ENCODE data around the gene SLC45A1. TPM values are rescaled to one million over a fixed set of nuclear protein-coding genes. Genes with fewer than 3 reads are reported as not detected.

Gene SLC45A1
- total and polyA plus RNA-seq, 9 of the 15 experiments (the other 6 are each of a cell fraction or from before 2014, with no cell fraction given), result not detected

DNA sequence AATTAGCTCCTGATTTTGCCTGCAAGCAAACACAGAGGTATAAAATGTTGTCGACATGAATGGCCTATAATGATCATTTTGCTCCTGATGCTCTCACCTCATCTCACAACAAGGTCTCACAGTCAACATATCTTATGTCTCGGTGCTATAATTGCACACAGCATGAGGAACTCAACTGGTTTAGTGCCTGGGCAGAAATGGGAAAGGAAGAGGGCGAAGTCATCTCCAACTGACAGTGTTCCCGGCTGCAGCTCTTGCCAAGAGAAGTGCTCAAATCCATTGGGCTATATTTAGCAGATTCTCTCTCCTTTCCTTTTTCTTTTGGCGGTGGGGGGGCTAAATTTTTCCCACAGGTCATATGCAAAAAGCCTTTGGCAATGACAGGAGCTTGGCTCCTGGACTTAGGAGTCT, 53.0 kb downstream of the SLC45A1 start (continued):
- TF ChIP-seq ETS1 (conservative IDR thresholded peaks at IDR 0.05; ENCODE audit: control insufficient read depth, low read depth, low read length), result no peak
- TF ChIP-seq, protein P1, sequence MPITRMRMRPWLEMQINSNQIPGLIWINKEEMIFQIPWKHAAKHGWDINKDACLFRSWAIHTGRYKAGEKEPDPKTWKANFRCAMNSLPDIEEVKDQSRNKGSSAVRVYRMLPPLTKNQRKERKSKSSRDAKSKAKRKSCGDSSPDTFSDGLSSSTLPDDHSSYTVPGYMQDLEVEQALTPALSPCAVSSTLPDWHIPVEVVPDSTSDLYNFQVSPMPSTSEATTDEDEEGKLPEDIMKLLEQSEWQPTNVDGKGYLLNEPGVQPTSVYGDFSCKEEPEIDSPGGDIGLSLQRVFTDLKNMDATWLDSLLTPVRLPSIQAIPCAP (CRISPR knock-in tag; IDR thresholded peaks at IDR 0.05; ENCODE audit: borderline replicate concordance), result no peak
- no peak for TF ChIP-seq JUN (IDR thresholded peaks at IDR 0.05; ENCODE audit: borderline replicate concordance, low read depth, low read length)
- no peak for TF ChIP-seq JUN (CRISPR knock-in tag; IDR thresholded peaks at IDR 0.05; ENCODE audit: borderline replicate concordance)
- TF ChIP-seq SAFB2 (IDR thresholded peaks at IDR 0.05; ENCODE audit: borderline replicate concordance, low read depth, low read length, severe bottlenecking), result no peak
- no peak for TF ChIP-seq ZNF57 (CRISPR knock-in tag; IDR thresholded peaks at IDR 0.05)
- TF ChIP-seq BRD4 (IDR thresholded peaks at IDR 0.05), result no peak
- TF ChIP-seq, protein P2, sequence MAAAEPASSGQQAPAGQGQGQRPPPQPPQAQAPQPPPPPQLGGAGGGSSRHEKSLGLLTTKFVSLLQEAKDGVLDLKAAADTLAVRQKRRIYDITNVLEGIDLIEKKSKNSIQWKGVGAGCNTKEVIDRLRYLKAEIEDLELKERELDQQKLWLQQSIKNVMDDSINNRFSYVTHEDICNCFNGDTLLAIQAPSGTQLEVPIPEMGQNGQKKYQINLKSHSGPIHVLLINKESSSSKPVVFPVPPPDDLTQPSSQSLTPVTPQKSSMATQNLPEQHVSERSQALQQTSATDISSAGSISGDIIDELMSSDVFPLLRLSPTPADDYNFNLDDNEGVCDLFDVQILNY (CRISPR knock-in tag; IDR thresholded peaks at IDR 0.05), result no peak
- TF ChIP-seq NCOR1 (IDR thresholded peaks at IDR 0.05), result no peak
- no peak for TF ChIP-seq KDM4B (IDR thresholded peaks at IDR 0.05; ENCODE audit: borderline replicate concordance in 2 of 2, low read depth in 1 of 2)
- TF ChIP-seq HNRNPK (IDR thresholded peaks at IDR 0.05; ENCODE audit: low read depth, low read length, poor library complexity, severe bottlenecking), result no peak

All from K562 (cell line).